Cardiac fibroblast (primary cell): Measurements from ENCODE around the gene NEDD4L.

Experiments
- DNase-seq, 2 donors: peaks; one replicate each; pipeline versions ENCODE4 v3.0.0 to v3.0.0-alpha.2; 2010; ENCODE audit warnings: low read depth in 2 of 2
- H3K4me3 ChIP-seq, 2 donors: replicated peaks in 1 of 2; 1 replicate in 1 of 2; 2 replicates in 1 of 2; pipeline ENCODE4 v1.5.1; 2011; ENCODE audit warnings: low read depth in 2 of 2, low read length in 2 of 2, mild to moderate bottlenecking in 2 of 2, moderate library complexity in 1 of 2
- TF ChIP-seq, protein P1 (sequence below): IDR thresholded peaks from one replicate; pipeline ENCODE4 v1.5.1; 2011; ENCODE audit warnings: low read depth, mild to moderate bottlenecking, low read length, inconsistent platforms

The NEDD4L gene

DNA sequence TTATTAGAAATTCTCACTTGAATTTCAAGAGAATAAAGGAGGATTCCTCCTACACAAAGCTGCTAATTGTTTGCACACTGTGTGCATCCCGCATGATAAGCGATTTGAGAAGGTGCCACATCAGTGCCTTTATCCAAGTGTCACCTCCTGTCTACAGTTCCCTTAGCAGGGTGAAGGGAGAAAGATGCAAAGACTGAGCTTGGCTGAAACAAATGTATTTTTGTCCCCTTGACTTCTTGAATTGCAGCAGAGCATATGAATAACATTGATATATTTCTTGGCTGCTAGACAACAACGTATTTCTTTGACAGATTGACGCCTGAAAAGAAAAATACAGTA lies 255.1 kb downstream of the NEDD4L start:
- no peak for DNase-seq
- TF ChIP-seq, protein P1, sequence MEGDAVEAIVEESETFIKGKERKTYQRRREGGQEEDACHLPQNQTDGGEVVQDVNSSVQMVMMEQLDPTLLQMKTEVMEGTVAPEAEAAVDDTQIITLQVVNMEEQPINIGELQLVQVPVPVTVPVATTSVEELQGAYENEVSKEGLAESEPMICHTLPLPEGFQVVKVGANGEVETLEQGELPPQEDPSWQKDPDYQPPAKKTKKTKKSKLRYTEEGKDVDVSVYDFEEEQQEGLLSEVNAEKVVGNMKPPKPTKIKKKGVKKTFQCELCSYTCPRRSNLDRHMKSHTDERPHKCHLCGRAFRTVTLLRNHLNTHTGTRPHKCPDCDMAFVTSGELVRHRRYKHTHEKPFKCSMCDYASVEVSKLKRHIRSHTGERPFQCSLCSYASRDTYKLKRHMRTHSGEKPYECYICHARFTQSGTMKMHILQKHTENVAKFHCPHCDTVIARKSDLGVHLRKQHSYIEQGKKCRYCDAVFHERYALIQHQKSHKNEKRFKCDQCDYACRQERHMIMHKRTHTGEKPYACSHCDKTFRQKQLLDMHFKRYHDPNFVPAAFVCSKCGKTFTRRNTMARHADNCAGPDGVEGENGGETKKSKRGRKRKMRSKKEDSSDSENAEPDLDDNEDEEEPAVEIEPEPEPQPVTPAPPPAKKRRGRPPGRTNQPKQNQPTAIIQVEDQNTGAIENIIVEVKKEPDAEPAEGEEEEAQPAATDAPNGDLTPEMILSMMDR, result no peak
- no peak overlapping the region for H3K4me3 ChIP-seq

DNA sequence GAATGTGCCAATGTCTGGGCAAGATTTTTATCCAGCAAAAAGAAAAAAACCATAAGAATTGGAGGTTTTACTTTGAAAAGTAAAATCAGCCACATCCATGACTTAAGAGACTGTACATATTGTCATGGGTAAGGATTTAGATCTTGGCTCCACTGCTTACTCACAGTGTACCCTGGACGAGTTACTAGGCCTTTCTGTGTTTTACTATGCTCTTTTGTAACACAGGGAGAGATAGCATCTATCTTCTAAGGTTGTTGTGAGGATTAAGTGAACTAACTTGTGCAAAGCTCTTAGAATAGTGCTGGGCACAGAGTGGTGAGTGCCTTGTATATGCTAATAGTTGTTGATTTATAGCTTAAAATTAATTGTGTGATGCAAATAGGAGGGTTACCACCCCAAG lies 255.9 kb downstream of the NEDD4L start:
- H3K4me3 ChIP-seq, result no peak overlapping the region
- DNase-seq, result no peak
- TF ChIP-seq, protein P1, result no peak

DNA sequence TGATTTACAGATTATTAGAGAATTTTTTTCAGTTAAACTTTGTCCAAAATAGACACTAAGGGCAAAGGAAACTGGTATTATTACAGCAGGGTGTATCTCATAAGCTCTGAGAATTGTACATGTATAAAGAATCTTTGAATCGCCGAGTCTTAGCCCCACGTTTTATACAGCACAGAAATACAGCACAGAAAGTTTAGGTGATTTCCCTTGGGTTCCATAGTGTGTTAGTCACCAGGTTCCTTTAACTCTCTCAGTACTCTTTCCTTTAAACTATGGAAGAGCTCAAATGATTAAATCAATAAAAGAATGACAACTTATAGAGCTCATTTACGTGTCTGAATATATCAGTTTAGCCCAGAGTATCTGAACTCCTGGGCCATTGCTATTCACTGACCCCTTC lies 256.8 kb downstream of the NEDD4L start:
- no peak for DNase-seq
- H3K4me3 ChIP-seq, result no peak overlapping the region
- TF ChIP-seq, protein P1, result no peak

DNA sequence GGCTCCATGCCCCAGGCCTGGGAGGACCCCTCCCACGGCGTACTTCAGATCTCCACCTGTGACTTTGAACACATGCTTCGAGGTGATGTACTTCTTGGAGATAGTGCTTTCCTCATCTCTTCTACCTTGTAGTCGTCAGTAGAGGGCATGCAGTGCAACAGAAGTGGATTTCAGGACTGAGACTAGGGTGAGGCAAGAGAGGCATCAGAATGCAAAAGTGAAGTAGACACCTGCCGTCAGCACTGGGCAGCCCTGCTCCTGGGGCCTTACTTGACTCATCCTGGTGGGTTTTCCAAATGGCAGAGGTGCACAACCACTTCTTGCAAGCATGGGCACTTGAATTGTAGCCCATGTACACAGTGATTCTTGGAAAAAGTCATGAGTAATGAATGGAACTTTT lies 258.8 kb downstream of the NEDD4L start:
- no peak for DNase-seq
- H3K4me3 ChIP-seq, result no peak overlapping the region
- TF ChIP-seq, protein P1, result no peak

DNA sequence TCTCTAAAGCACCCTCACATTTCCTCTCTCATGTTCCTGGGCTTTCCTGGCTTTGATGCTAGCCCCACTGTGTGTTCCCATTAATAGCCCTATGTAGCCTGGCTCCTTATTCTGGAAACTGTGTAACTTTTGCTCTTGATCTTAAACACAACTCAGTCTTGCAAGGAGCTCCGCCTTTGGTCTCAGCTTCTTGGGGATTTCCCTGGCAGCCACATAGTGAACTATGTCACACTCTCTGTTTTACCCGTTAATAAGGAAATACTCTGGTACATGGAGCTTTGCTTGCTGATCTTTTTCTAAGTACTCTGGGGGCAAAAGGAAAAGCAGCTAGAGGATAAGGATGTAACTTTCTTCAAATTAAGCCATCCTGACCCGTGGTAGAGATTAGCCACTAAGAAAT lies 259.3 kb downstream of the NEDD4L start:
- TF ChIP-seq, protein P1, result no peak
- H3K4me3 ChIP-seq, result no peak overlapping the region
- peak in 1 of 2 donors; percentile 11 for DNase-seq

DNA sequence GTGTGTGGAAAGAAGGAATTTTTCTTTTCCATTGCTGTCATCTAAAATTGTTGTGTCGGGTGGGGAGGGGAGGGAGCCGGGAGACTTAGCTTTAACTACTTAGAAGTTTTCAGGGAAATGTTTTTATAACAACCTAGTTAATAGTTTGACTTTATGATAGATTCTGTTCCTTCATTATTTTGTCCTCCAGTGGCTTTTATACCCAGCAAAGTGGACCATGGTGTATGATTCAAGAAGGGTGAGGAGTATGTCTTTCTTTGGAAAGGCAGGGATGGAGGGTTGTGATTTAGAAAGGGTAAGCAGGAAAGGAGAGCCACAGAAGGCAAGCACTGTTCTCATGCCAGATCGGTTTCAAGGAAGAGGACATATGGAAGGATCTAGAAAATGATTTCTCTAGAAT lies 261.8 kb downstream of the NEDD4L start:
- H3K4me3 ChIP-seq, result no peak overlapping the region
- TF ChIP-seq, protein P1, result no peak
- DNase-seq, result no peak

DNA sequence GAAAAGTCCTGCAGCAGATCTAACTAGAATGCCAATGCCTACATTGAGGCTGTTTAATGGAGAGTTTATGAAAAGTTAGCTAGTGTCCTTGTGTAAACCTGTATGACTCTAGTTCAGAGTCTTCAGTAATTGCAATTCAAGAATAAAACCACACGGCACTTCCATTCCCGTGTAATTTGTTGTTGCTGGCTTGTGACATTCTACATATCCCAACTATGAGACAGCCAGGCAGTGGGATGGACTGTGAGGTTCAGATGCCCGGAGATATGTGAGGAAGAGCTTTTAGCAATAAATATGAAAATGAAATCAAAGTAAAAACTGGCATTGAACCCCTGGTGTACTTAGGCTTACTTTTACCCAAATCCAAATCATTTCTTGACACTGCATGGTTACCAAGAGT lies 263.4 kb downstream of the NEDD4L start:
- no peak overlapping the region for H3K4me3 ChIP-seq
- DNase-seq, result no peak
- TF ChIP-seq, protein P1, result no peak
